CD4-positive, alpha-beta T cell (primary cell): ENCODE measurements around the gene SLC44A5. TPM values are rescaled to one million over a fixed set of nuclear protein-coding genes. Genes with fewer than 3 reads are reported as not detected.

Experiments used
- ATAC-seq: fragments of 200-7000 bp; cut with Tn5 transposase; one replicate; pipeline ENCODE4 v1.10.0; 2022; ENCODE audit warnings: mild to moderate bottlenecking; ENCODE audit not compliant: poor library complexity
- CTCF ChIA-PET: fragments of 350-600 bp; sonication (Branson Sonifier 250); formaldehyde crosslinking; loops from one replicate; lab custom pipeline; 2021; ENCODE audit warnings: antibody characterized with exemption, inconsistent platforms; lab: Charles Lee
- POLR2A ChIA-PET: fragments of 350-600 bp; sonication (Branson Sonifier 250); formaldehyde crosslinking; loops from one replicate; lab custom pipeline; 2021; ENCODE audit warnings: antibody characterized with exemption, inconsistent platforms; lab: Charles Lee
- DNase-seq, 14 experiments: peaks; one replicate each; pipeline ENCODE4 v3.0.0-alpha.2; 2013 to 2020; ENCODE audit warnings: mixed read lengths in 2 of 14
- H3K27ac ChIP-seq, 2 donors: one replicate each; pipeline versions ENCODE4 v1.5.1 to v1.7.0; 2013; ENCODE audit warnings: low read length in 2 of 2, low read depth in 1 of 2, mild to moderate bottlenecking in 1 of 2
- H3K27me3 ChIP-seq, 2 experiments: 1 replicate in 1 of 2; 2 replicates in 1 of 2; pipeline versions ENCODE4 v1.6.1 to v1.7.0; 2013; ENCODE audit warnings: low read length in 2 of 2, control low read depth in 1 of 2, mild to moderate bottlenecking in 1 of 2, moderate library complexity in 1 of 2; ENCODE audit not compliant: insufficient read depth in 2 of 2, control insufficient read depth in 1 of 2
- H3K36me3 ChIP-seq: one replicate; pipeline ENCODE4 v1.6.1; 2013; ENCODE audit warnings: low read length, control low read depth; ENCODE audit not compliant: insufficient read depth
- H3K4me1 ChIP-seq: one replicate; pipeline ENCODE4 v1.6.1; 2013; ENCODE audit warnings: low read length, control low read depth; ENCODE audit not compliant: insufficient read depth
- H3K4me3 ChIP-seq: one replicate; pipeline ENCODE4 v1.5.1; 2013; ENCODE audit warnings: mild to moderate bottlenecking, low read length, moderate library complexity
- H3K9me3 ChIP-seq, 2 experiments: 1 replicate in 1 of 2; 2 replicates in 1 of 2; pipeline versions ENCODE4 v1.6.1 to v1.7.0; 2013; ENCODE audit warnings: low read length in 2 of 2, mild to moderate bottlenecking in 2 of 2, control low read depth in 1 of 2, moderate library complexity in 1 of 2; ENCODE audit not compliant: control insufficient read depth in 1 of 2, insufficient read depth in 1 of 2
- H3K27ac Mint-ChIP-seq: one replicate; pipeline ENCODE4 v1.8.0; 2020; ENCODE audit warnings: mixed read lengths
- H3K27me3 Mint-ChIP-seq: one replicate; pipeline ENCODE4 v1.8.0; 2021; ENCODE audit warnings: mixed read lengths
- H3K36me3 Mint-ChIP-seq: one replicate; pipeline ENCODE4 v1.8.0; 2021; ENCODE audit warnings: low read depth, mixed read lengths
- H3K4me1 Mint-ChIP-seq: one replicate; pipeline ENCODE4 v1.8.0; 2021; ENCODE audit warnings: low read depth, mixed read lengths
- H3K4me3 Mint-ChIP-seq: one replicate; pipeline ENCODE4 v1.8.0; 2020; ENCODE audit warnings: mild to moderate bottlenecking, mixed read lengths
- H3K9me3 Mint-ChIP-seq: one replicate; pipeline ENCODE4 v1.8.0; 2020; ENCODE audit warnings: mixed read lengths
- CTCF ChIP-seq: fragments of 200-600 bp; IDR thresholded peaks from one replicate; pipeline ENCODE4 v1.8.0; 2022; ENCODE audit warnings: antibody characterized with exemption, mild to moderate bottlenecking
- intact Hi-C, 2 experiments: fragments of 100-400 bp; cut with DNase I in 1 of 2; cut with micrococcal nuclease in 1 of 2; formaldehyde crosslinking; loops; one replicate each; pipeline versions ENCODE4 v1.15.1 to v1.9.0; 2023 to 2025; cut with DNase I, micrococcal nuclease
- total RNA-seq, 174 experiments: library from RNA in 2 of 174; stranded (reverse) in 2 of 174; gene quantifications; one replicate each; pipeline ENCODE4 v1.2.3 and lab custom pipeline; 2021 to 2026

The SLC44A5 gene
- total RNA-seq, 2 experiments from 2014 or later: not detected

GRCh38 chr1:75471252-75471651, 139.7 kb downstream of the SLC44A5 start:
- H3K27me3 Mint-ChIP-seq: no peaks in the 10 kb centered on the region
- Histone ChIP-seq H3K4me1 (no peaks in the 10 kb centered on the region), H3K27ac (no peak overlapping the region), H3K36me3 (no peaks in the 10 kb centered on the region), H3K27me3 (no peaks in the 10 kb centered on the region), H3K9me3 (peaks cover 0 to 2% of the 10 kb centered on the region in 2 experiments), H3K4me3 (no peak overlapping the region)
- H3K4me3 Mint-ChIP-seq: no peak overlapping the region
- no peaks in the 10 kb centered on the region for H3K36me3 Mint-ChIP-seq
- ChIA-PET CTCF (no interaction called here), POLR2A (no interaction called here)
- no peak for ATAC-seq
- H3K9me3 Mint-ChIP-seq: peaks cover 4% of the 10 kb centered on the region
- intact Hi-C loops: no loop called here
- H3K4me1 Mint-ChIP-seq: no peaks in the 10 kb centered on the region
- no peak for DNase-seq
- TF ChIP-seq CTCF: no peak
- H3K27ac Mint-ChIP-seq: no peak overlapping the region

GRCh38 chr1:75470448-75470847, 140.5 kb downstream of the SLC44A5 start:
- no peaks in the 10 kb centered on the region for H3K27me3 Mint-ChIP-seq
- CTCF ChIA-PET: no interaction called here
- Histone ChIP-seq H3K27ac (no peak overlapping the region), H3K27me3 (no peaks in the 10 kb centered on the region), H3K9me3 (peaks cover 0 to 3% of the 10 kb centered on the region in 2 experiments), H3K4me1 (no peaks in the 10 kb centered on the region), H3K36me3 (no peaks in the 10 kb centered on the region), H3K4me3 (no peak overlapping the region)
- no peak overlapping the region for H3K27ac Mint-ChIP-seq
- H3K36me3 Mint-ChIP-seq: no peaks in the 10 kb centered on the region
- TF ChIP-seq CTCF: no peak
- H3K9me3 Mint-ChIP-seq: peaks cover 4% of the 10 kb centered on the region
- H3K4me1 Mint-ChIP-seq: no peaks in the 10 kb centered on the region
- no peak overlapping the region for H3K4me3 Mint-ChIP-seq
- intact Hi-C loops: no loop called here
- DNase-seq: no peak
- POLR2A ChIA-PET: no interaction called here
- no peak for ATAC-seq

- TF ChIP-seq CTCF: no peak
- H3K36me3 ChIP-seq: no peaks in the 10 kb centered on the region
- H3K27ac Mint-ChIP-seq: no peak overlapping the region
- DNase-seq: no peak
- H3K9me3 ChIP-seq: peaks cover 0 to 3% of the 10 kb centered on the region in 2 experiments
- no peaks in the 10 kb centered on the region for H3K27me3 ChIP-seq
- no peak overlapping the region for H3K27ac ChIP-seq
- H3K36me3 Mint-ChIP-seq: no peaks in the 10 kb centered on the region
- intact Hi-C loops: no loop called here
- H3K27me3 Mint-ChIP-seq: no peaks in the 10 kb centered on the region
- H3K4me1 ChIP-seq: no peaks in the 10 kb centered on the region
- H3K4me3 ChIP-seq: no peak overlapping the region
- peaks cover 7% of the 10 kb centered on the region for H3K9me3 Mint-ChIP-seq
- ChIA-PET CTCF (no interaction called here), POLR2A (no interaction called here)
- no peak overlapping the region for H3K4me3 Mint-ChIP-seq
- ATAC-seq: no peak
- H3K4me1 Mint-ChIP-seq: no peaks in the 10 kb centered on the region
Observed at GRCh38 chr1:75469586-75470173, 141.2 kb downstream of the SLC44A5 start.
